Measurements from ENCODE around the gene NFATC2.

The NFATC2 gene

DNA sequence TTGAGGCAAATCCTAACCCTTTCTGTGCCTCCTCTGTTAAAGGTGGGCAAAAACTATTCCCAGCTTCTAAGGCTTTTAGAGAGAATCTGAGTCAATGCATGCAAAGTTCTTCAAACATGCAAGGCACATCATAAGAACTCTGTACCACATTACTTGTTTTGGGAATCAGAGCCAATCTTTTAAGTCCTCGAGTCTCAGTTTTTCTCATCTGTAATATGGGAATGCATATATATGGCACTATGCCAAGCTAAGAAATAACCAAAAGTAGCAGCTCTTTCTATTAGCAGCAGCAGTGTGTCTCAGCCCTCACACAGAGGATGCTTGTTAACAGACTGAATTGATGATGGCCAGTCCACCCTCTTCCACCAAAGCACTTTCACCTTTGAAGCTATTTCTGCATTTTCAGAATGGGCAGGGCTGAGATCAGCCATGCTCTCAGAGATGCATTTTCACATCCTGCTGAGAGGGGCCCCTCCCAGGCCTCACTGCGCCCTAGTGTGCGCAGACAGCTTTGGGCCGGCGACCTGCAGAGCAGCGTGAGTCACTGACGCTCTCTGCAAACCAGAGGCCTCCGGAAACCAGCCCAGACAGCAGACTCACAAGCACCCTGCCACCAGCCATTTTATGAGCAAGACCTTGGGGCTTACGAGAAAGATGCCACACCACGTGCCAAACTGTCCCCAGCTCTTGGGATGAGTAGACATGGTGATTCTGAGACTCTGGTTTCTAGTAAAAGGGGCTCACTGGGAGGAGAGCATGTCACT is 138.0 kb downstream of the NFATC2 start:
- DNase-seq = peak; percentile 92

DNA sequence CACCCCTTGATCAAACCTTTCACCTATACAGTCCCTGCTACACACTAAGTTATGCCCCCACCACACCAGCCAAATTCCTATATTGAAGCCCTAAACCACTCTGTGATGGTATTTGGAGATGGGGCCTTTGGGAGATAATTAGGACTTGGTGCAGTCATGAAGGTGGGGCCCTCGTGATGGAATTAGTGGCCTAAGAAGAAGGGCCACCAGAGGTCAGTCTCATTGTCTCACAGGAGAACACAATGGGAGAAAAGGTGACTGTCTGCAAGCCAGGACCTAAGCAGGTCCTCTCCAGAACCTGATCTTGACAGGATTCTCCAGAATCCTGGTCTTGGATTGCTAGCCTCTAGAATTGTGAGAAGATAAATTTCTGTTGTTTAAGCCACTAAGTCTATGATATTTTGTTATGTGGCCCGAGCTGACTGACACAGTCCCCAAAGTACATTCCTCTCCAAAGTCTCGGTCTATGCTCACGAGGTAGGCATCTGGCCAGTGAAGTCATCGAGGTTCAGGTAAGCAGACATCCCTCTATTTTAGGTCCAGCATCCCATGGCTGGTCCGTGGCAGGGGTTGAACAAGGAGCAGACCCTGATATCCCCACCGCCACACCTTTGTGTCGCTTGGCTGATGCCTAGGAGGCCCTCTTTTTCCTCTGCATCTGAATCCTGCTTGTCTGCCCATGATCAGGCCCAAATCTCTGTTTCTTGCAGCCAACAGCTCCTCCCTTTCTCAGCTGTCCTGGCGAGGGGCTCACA is 138.9 kb downstream of the NFATC2 start:
- no peak for DNase-seq

DNA sequence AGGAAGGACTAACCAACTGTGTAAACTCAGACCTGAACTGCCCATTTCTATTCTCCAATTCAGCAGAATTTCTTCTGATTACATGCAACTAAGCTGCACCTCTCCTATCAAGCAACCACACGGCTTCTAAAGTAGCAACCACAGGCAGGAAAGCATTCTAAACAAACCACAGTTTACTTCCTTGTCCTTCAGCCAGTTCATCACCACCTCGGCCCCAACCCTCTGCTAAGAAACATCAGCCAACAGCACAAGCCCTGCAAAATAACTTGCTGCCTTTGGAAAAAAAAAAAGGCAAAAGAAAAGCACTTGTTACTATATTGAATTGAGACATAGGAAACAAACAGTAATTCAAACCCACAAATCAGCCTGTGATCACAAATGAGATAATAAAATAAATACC is 140.3 kb downstream of the NFATC2 start:
- peak; percentile 54 for DNase-seq

GRCh38 chr20:51401496-51401895 is 141.0 kb downstream of the NFATC2 start:
- DNase-seq = no peak

GRCh38 chr20:51400051-51400926 is 142.2 kb downstream of the NFATC2 start:
- DNase-seq = peak; percentile 83

DNA sequence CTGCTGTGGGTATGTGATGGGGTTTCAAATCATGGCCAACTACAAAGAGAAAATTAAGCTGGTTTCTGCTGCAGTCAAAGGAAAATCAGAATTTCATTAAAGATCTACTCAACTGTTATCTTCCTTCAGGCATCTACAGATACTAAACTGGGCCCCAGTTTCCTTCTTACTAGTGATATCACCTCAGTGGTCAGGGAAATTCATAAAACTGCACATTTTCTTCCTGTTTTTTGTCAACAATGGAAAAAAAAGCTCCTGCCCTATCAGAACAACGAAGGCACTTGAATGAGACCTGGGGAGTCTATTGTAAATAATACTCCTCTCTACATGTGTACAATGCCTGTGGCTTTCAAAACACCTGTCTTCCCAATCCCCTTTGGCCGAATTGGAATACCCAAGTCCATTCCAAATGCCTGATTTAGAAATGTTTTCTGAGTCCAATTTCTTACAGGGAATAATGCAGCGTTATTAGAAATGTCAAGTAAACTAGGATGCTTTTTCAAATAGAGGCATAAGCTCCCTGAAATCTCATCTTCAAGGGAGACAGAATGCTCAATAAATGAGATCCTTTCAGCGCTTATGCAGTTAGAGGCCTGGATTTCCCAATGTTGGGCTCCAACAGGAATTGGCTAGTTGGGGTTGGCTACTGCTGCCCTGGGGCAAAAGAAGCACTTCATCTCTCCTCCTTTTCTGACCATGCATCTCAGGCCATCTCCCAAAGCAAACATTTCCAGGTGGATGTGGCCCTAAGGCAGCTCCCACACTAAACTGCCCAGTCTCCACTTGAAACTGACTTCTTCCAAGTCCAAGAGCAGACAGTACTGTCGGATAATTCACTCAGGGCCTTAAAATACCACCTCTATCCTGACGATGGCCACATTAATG is 143.3 kb downstream of the NFATC2 start:
- DNase-seq = no peak

DNA sequence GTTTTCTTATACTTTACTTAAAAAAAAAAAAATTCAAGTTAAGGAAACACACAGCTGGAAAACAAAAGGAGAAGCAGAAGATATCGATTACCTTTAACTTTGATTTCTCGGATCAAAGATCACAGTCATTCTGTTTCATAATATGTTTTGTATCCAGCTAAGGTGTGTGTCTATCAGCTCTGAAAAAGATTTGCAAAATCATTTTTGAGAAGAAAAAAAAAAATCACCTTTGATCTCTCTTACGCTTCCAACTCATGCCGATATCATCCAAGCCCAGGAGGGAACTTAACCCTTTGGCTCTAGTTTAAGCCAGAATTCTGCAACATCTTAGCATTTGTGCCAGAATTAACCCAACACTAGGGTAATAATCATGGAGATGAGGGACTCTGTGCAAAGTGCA is 144.0 kb downstream of the NFATC2 start:
- no peak for DNase-seq

DNA sequence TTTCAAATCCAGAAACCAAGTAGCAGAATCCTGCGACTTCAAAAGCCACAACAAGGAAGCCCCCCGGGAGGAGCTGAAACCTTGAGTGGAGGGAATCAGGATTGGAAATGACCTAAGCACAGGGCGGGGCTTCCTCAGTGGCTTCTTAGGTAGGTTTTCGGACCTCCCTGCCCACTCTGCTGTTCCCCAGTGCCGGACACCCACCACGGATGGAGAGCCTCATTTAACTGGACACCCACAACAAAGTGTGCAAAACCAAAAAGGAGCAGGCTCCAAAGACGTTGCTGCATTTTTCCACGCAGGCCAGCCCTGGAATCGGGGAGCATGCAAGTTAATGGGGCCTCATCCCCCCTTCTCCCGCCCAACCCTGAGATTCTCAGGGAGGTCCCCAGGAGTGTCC is 144.4 kb downstream of the NFATC2 start:
- no peak for DNase-seq

GRCh38 chr20:51397137-51397536 is 145.4 kb downstream of the NFATC2 start:
- no peak for DNase-seq

GRCh38 chr20:51396365-51396909 is 146.1 kb downstream of the NFATC2 start:
- no peak for DNase-seq

DNA sequence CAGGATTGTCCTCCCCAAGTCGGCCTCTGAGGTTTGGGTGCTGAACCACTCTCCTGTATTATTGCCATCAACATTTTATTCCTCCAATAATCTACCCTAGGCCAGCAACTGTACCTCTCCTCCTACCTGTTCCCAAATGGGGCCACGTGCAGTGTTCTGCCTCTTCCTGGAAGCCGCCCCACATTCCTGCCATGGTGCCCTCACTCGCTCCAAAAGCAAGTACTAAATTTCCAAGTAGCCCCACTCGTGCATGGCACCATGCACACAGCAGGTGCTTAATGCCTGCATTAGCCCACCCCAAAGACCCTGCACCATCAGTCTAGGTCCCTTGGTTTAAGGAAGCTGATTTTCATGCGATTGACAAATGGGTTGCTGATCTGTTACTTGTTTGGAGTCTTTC is 147.8 kb downstream of the NFATC2 start:
- no peak for DNase-seq

- DNase-seq = no peak
Observed at GRCh38 chr20:51393571-51393970, 148.9 kb downstream of the NFATC2 start.

GRCh38 chr20:51392614-51393186 is 149.8 kb downstream of the NFATC2 start:
- DNase-seq = no peak

- no peak for DNase-seq
Observed at GRCh38 chr20:51391926-51392325, 150.6 kb downstream of the NFATC2 start.

- no peak for DNase-seq
Observed at GRCh38 chr20:51389543-51390264, 152.8 kb downstream of the NFATC2 start.

GRCh38 chr20:51388756-51389542 is 153.6 kb downstream of the NFATC2 start:
- no peak for DNase-seq

GRCh38 chr20:51388227-51388626 is 154.3 kb downstream of the NFATC2 start:
- DNase-seq = no peak

DNA sequence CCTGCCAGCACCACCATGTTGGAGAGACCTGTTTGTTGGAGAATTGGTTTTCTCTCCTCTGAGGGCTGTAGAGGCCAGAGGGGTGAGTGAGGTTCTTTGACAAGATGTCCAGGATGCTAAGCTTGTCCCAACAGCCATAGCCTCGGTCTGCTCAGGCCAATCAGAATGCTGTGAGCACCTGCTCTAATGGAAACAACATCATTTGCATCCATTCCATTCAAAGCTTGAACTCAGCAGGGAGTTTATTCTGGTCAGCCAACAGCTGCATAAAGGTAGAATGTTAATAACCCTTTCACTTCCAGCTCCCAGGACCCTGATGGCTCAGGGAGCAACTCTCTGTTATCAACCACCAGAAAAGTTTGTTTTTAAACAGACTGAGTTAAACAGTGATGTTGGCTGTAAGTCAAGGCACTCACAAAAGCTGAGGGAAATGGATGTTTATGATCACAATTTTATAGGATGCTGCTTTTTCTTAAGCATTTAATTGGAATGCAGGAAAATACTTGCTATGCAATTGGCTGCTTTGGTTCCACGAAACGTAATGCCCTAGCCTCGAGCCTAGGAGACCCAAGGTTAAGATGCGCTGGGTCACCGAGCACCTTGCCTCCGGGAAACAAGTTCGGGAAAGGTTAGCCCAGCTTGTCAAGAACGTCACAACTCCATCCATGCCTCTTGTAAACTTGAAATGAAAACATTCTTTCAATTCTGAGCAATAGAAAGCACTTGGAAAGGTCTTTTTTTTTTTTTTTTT is 155.2 kb downstream of the NFATC2 start:
- DNase-seq = no peak

DNA sequence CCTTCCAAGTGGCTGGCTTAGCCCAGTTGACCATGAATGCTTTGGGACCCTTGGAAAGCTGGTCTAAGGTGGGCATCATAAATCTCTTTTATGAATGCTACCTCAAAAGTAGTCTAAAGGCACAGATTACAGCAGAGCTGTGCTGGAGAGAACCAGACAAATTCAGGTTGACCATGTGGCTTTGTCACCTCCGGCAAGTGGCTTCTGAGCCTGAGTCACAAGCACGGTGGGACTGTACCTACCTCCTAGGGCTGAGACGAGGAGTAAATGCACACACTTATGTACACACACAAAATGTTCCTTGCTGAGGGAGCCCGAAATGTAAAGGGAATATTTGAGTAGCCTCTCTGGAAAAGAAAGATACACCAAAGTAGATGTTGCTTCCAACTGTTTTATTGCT is 155.9 kb downstream of the NFATC2 start:
- peak; percentile 33 for DNase-seq
